HK-2 (cell line): ENCODE measurements around the gene BSG.
A peak's percentile ranks its signal among the peaks of the same experiment; 100 is the strongest.
"Not testable (repeated sequence)": the region's sequence is repeated elsewhere in the genome, so short reads cannot be mapped to it uniquely, and the experiment has no call there.

ENCODE experiments used
- DNase-seq: peaks from one replicate; pipeline ENCODE4 v3.0.0-alpha.2; 2018; ENCODE audit not compliant: unreplicated experiment

Gene BSG

GRCh38 chr19:620166-620862, 47.9 kb downstream of the BSG start:
- no peak for DNase-seq

DNA sequence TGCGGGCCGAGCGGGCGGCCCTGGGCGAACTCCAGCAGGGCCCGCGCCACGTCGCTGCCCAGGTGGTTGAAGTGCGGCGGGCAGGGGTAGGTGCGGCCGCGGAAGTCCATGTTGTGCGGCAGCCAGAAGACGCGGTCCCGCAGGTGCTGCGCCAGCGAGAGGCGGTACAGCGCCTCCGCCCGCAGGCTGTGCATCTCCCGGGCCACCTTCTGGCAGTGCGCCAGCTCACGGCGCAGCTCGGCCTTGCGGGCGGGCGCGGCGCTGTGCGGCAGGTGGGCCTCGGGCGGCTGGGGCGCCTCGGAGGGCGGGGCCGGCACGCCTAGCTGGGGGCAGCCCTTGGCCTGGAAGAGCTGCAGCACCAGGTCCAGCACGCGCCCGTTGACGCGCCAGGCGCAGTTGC, 48.8 kb downstream of the BSG start:
- DNase-seq = not testable (repeated sequence)

GRCh38 chr19:621819-622218, 49.4 kb downstream of the BSG start:
- no peak for DNase-seq

DNA sequence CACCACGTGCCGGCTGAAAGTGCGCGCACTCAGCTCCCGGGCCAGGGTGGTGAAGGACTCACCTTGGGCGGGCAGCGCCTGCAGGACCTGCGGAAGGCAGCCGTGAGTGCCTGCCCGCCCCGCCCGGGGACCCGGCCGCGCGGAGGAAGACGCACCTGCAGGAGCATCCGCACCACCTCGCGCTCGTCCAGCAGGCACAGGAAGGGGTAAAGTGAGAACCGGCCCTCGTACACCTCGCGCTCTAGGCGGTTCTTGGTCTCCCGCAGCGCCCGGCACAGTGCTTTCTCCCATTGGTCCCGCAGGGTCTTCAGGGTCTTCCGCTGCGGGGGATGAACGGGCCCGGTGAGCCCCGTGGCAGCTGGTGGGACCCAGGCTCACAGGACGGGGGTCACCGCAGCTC, 50.3 kb downstream of the BSG start:
- no peak for DNase-seq

DNA sequence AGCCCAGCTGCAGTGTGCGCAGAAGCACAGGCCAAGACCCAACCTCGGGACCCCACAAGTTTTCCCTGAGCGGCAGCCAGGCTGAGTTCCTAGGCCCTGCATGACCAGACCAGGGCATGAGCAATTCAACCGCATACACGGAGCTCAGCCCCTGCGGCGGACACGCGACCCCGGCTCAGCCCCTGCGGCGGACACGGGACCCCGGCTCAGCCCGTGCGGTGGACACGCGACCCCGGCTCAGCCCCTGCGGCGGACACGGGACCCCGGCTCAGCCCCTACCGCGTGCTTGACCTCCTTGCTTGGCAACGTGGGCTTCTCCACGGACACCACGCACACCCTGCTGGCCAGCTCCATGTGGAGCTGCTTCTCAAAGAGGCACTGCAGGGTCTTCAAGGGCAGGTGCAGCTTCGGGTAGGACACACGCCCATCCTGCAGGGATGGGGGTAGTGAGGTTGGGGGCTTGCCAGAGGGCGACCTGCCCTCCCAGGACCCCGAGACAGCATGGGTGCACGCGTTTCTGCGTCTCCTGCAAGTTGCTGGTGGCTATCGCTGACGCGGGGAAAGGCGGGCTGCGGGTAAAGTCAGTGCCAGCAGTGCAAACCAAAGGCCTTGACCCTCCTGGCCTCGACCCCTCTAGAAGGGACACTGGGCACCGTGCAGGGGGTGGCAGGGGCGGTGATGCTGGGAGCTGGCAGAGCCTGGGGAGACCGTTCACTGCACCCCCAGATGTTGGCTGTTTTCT, 51.0 kb downstream of the BSG start:
- no peak for DNase-seq

DNA sequence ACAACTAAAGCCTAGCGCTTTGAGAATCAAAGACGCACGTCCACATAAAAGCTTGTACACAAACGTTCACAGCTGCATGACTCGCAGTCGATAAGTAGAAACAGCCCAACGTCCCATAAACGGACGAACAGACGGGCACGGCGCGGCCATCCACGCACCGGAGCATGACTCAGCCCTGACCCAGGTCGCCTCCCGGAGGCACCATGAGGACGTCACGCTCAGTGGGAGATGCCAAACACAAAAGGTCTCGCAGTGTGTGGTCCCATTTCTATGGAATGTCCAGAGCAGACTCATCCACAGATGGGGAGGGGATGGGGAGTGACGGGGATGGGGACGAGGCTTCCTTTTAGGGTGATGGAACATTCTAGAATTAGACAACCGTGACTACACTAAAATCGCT, 51.6 kb downstream of the BSG start:
- DNase-seq = peak; percentile 44

- DNase-seq = no peak
Observed at GRCh38 chr19:624433-625109, 52.2 kb downstream of the BSG start.

DNA sequence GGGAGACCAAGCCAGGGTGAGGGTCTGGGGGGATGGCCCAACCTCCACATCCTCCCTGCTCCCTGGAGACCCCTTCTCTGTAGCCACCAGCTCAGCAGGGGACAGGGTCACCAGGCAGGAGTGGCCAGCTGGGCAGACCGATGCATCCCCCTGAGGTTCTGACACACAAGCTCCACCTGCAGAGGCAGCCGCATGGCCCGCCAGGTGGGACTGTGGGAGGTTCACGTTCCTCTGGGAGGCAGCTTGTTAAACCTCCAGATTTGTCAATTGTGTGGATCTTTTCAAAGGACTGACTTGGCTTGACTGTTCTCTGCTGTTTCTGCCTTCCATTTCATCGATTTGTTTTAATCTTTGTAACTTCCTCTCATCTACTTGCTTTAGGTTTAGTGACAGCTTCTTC, 52.9 kb downstream of the BSG start:
- DNase-seq = no peak

GRCh38 chr19:626566-626965, 54.2 kb downstream of the BSG start:
- DNase-seq = not testable (repeated sequence)

DNA sequence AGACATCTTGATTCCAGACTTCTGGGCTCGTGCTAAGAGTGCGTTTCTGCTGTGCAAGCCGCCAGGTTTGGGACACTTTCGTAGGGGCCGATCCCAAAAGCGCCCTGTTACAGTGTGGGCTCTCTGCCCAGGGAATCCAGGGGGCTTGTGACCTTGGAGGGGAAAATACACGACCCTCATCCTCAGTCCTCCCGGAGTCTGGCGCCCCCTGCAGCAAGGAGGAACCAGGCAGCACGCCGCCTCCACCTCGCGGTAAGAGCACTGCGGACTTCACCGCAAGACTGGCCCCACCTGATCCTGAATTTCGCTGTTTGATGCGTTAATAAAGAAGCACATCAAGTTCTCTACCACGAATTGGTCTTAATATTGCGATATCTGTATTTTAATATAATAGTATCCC, 55.8 kb downstream of the BSG start:
- no peak for DNase-seq

- not testable (repeated sequence) for DNase-seq
Observed at GRCh38 chr19:629515-629914, 57.1 kb downstream of the BSG start.

DNA sequence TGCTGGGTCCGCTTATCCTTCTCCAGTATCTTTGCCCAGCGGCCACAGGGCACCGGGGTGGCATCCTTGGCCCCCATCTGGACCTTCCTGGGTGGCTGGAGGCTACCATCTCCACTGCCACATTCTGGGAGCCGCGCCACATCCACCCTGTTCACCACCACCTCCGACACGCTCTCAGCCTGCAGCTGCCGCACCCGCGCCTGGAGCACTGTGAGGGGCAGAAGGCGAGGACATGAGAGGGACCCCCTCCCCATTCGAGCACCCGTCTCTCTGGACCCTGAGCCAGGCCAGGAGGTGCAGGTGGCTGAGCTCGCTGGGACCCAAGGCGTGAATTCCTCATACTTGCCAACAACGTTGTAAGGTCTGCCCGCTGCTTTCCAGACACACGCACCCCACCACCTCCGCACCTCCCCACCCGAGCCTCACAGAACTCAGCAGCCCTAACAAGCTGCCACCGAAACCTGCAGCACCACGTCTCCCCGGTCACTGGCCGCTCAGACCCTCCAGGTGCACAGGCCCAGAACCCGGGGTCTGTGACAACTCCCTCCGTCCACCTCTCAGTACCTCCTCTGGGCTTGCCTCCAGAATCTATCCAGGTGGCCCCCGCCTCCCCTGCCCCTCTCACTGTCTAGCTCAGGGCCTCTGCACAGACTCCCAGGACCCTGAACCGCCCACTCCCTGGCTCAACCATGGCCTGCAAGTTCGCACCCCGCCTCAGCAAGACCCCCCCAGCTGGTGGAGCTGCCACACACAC, 57.7 kb downstream of the BSG start:
- DNase-seq = no peak

DNA sequence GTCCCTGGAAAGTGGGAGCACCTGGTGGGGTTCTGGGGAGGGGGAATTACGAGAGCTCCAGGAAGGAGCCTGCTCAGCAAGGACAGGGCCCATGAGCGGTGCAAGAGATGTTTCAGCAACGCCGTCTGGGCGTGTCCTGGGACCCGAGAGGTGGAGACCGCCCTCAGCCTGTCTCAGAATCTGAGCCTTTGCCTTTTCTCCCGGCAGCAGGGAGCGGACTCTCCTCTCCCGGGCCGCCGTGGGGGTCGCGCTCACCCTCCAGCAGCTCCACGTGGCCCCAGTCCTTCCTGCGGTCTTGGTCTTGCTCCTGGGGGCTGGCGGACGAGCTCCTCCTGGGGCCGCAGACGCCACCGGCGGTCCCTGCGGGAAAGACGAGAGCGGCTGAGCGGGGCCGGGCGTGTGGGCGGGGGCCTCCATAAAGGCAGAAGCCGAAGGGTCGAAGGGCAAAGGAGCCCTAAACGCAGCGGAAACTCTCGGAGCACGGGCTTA, 60.2 kb downstream of the BSG start:
- peak; percentile 82 for DNase-seq
